H4 (cell line): ENCODE measurements around the gene FARP1. TPM values are rescaled to one million over a fixed set of nuclear protein-coding genes. Genes with fewer than 3 reads are reported as not detected.

Experiments used
- DNase-seq: peaks from one replicate; pipeline ENCODE4 v3.0.0-alpha.2; 2015; ENCODE audit warnings: low spot score
- total RNA-seq: library from RNA; depleted of rRNA; stranded (reverse); fragments of >200 nt; shearing (Covaris generic); gene quantifications from 2 replicates; pipeline ENCODE4 v1.2.3, GENCODE V29; 2014

FARP1 gene
- total RNA-seq, 1 experiment from 2014 or later = 6.3 TPM

DNA sequence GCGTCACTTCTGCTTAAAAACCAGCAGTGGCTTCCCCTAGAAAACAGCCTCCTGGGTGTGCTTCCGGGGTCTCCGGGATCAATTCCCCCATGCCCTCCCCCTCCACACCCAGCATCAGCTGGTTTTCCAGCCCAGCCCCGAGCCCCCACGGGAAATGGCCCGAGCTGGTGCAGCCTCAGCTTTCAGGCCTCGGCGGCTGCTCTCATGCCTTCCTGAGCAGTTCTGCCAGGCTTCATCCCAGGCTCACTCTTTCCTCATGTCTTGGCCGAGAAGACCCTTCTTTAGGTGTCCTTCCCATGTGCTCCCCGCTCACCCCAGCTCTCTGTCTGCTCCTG lies 137.2 kb downstream of the FARP1 start:
- no peak for DNase-seq

DNA sequence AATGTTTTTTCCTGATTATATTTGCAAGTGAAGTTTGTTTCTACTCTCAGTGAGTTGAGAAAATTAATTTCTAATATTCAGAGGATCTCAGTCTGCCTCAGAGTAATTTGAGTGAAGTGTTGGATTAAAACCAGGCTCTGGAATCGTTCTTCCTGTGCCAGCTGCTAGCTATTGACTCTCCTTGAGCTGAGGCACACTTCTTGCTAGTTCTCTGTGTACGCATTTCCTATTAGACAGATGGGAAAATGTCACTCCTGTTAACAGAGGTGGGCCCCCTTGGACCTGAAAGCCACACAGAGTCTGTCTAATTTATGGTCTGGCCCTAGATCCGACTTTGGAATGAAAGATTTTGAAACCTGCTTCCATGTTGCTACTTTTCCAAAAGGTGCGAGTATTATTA lies 141.8 kb downstream of the FARP1 start:
- DNase-seq = no peak

DNA sequence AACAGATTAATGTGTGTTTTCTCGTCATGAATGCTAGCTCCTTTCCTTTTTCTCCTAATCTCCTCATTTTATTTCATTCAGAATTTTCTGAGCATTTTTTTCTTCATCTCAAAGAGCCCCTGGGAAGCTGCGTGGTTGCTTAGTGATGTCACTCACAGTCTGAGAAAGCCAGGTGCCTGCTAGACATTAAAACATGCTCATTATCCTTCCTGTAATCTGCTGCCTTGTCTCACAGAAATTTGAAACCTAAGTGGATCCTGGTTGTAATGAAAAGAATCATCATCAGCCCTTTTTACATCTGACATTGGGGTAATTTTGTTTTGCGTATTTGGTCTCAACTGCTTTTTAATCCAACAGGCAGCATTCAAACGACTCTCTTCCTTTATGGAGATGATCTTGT lies 142.4 kb downstream of the FARP1 start:
- DNase-seq = no peak

DNA sequence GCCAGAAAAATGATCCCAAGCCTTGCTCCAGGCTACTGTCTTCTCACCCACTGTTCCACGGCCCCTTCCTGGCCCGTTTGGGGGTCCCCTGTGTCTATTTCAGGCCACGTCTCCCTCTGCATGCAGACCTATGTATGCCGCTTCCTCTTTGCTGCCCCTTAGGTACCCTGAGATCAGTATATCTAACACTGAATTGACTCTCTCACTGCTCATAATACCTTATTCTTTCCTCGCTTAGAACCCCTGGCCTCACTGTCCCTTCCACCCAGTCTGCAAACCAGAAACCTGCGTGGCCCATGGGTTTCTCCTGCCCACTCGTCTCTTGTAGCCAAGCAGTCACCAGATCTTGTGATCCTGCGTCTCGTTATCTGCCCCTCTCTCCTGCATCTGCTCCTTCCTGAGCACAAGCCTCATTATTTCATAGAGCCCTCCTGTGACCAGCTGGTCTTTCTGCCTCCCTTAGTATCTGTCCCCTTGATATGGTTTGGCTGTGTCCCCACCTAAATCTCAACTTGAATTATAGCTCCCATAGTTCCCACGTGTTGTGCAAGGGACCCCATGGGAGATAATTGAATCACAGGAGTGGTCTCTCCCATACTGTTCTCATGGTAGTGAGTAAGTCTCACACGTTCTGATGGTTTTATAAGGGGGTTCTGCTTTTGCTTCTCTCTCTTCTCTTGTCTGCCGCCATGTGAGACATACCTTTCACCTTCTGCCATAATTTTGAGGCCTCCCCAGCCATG lies 143.1 kb downstream of the FARP1 start:
- DNase-seq = no peak

DNA sequence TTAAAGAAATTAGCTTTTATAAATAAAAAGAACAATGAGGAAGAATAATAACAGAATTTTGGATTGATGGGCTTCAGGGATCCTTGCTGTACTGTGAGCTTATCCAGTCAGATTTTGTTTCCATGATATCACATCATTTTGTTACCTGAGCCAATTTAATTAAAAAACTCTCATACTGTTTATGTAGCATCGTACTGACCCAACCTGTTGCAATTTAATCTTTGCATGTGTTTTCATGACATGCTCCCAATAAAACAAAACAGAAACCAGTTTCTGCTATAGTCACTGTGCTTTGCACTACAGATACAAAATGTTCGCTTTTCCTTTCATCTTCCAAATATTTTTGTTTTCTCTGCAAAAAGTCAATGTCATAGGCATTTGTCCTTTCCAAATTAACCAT lies 143.9 kb downstream of the FARP1 start:
- DNase-seq = no peak

DNA sequence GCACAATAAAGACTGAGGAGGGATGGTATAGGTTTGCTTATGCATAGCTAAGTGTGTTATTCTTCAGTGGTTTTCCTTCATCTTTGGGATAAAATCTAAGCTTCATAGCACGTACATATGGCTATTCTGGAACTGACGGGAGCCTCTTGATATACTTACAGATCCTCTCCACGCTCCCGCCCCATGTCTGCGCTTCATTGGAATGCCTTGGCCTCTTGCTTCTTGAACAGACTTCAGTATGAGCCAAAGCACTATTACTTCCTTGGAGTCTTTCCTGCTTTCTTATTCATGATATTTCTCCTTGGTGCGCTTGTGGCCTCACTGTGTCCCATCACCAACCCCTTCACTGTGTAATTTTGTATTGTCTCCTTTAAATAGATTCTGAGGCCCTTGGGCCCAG lies 145.3 kb downstream of the FARP1 start:
- no peak for DNase-seq

DNA sequence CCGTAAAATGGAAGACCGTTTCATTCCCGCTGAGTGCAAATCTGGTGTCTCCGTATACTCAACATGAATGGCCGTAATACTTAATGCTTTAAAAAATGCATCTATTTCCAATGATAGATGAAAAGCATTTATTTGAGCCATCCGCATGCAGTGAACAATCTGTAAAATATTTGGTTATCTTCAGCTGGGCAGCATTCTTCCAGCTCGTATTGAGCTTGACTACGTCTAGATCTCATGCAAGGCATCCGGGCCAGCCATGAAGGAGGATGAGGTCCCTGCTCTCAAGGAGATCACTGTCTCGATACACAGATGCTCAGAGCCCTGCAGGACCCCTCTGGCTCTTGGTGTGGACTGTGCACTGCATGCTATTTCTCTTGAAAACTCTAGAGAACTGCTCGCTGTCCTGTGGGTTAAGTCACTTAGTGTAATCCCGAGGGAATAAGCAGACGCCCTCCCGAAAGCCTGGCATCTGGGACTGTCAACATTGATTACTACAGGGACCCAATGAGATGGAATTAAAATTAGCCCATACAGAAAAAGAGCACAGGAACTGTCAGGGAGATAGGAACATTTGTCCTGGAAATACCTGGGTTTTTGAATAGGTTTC lies 146.5 kb downstream of the FARP1 start:
- DNase-seq = no peak

DNA sequence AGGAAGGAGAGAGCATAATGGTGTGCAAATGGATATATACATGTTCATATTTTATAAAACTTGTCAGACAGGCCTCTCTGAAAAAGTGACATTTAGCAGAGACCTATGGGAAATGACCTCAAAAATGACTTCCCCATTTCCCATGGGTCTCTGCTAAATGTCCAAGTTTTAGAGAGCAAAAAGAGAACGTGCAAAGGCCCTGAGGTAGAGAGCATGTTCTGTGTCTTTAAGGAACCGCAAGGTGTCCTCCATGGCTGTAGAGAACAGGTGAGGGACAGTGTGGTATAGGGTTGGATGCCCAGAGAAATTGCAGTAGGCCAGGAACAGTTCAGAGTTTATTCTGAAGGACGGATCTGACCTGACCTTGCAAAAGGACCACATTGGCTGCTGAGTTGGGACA lies 147.4 kb downstream of the FARP1 start:
- DNase-seq = no peak

DNA sequence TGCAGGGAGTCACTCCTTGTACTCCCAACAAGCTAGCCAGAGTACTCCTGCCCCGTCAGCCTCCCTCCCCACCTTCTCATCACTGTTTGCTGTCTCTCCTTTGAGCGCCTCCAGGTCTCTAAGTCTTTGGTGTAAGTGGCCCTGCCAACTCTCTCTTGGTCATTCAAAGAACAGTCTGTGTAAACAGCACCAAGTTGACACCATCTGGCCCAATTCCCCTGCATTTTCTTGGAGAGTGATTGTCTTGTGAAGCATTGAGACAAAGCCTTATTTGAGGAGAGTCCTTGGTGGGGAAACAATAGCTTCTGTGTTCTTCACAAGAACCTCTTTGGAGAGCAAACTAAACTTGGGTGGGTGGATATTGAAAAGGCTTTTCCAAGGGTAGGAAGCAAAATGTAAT lies 148.8 kb downstream of the FARP1 start:
- DNase-seq = no peak

DNA sequence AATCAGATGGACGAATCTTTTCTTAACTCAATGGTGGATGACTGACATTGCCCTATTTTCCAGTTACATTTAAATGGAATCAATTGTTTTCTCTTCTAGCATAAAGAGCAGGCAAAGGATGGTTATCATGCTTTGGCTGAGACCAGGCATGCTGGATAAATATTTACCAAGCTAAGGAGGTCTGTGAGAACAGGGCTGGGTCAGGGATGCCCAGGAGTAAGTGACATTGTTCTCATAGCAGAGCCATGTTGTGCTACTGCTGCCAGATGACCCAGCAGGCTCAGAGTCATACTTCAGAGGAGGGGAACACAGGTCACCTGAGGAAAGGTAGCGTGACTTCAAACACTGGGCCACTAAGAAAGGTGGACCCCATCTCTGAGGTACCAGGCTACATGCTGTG lies 150.2 kb downstream of the FARP1 start:
- DNase-seq = no peak

DNA sequence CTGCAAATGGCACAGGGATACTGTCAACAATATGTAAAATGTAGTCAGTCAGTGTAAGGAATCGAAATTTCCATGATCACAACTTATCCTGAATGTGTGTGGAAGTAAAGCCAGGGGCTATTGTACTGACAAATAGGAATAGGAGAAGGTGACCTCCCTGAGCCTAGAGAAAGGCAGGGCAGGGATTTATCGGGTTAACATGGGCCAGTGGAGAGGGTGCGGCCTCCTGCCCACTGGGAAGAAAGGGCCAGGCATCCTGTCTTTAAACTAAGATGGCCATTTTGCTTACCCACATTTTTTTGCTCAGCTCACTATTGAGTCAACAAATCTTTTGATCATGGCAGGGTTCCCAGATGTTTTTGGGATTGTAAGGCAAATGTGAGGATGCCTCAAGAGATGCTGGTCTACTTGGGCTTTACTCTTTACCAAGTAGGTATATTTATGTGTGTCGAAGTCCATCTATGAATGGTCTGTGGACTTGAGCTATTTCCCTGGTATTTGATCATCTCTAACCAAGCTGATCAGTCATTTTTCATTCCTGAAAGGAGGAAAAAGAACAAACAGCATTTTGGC lies 150.8 kb downstream of the FARP1 start:
- DNase-seq = no peak

DNA sequence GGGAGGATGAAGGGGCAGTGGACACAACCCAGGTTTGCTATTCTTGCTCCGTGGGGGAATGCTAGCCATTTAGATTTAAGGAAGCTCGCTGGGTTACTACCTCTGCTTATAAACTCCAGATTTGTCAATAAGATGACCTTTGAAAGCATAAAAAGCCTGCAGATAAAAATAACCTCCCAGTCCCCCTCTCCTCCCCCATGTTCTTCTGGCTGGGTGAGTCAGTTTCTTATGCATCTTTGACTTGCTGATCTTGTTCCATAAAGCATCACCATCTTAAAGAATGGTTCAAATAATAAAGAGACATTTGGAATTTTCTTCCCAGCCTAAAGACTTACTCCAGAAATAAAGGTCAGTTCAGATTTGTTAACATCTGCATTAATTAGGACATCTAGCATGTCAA lies 152.5 kb downstream of the FARP1 start:
- DNase-seq = no peak

DNA sequence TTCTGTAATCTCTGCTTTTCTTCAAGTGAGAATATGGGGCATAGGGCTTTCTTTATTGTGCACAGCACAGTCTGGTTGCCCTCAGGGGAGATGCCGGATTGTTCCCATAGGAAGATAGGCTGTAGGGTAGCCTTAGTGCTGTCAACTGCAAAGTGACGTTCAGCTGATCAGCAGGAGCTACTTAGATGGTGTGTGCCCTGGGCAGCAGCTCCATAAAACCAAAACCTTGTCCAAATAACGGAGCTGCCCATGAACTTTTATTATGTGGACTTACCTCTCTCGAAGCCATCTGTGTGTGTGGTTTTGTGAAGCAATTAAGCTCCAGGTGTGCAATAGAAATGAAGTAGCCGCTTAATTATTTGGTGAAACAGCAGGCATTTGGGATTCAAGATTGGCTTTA lies 154.2 kb downstream of the FARP1 start:
- no peak for DNase-seq

DNA sequence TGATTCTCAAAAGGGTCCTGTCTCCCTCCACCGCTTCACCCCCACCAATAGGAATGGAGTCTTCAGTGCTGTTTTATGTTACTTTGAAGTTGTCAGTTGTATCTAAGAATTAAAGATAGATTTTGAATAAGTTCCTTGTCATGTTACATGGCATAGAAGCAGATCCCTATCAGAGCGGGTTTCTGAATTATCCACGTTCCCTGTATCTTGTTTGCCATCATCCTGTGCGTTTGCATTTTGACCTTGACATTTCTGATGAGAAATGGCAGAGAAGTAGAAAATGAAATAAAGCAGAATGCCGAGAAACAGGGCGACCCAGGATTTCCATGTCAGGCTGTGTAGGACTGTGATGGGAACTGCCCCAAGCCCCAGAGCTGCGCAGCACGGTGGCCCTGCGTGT lies 154.9 kb downstream of the FARP1 start:
- DNase-seq = no peak

DNA sequence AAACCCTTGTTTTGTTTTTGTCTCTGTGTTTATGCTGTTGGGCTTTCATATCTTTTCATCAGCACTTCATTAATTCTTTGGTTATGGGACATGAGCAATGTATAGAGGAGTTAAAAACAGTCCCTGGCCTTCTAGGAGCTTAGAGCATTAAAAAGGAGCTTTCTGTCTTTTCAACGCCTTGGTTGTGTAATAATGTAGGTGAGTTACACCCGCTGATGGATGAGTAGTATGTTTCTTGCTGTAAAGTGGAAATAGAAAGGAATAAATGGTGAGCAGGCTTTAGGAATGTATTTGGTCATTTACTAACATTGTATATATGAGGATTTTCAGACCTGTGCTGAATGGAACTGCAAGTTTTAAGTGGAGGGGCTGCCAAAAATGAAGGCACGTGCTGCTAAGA lies 155.7 kb downstream of the FARP1 start:
- no peak for DNase-seq

DNA sequence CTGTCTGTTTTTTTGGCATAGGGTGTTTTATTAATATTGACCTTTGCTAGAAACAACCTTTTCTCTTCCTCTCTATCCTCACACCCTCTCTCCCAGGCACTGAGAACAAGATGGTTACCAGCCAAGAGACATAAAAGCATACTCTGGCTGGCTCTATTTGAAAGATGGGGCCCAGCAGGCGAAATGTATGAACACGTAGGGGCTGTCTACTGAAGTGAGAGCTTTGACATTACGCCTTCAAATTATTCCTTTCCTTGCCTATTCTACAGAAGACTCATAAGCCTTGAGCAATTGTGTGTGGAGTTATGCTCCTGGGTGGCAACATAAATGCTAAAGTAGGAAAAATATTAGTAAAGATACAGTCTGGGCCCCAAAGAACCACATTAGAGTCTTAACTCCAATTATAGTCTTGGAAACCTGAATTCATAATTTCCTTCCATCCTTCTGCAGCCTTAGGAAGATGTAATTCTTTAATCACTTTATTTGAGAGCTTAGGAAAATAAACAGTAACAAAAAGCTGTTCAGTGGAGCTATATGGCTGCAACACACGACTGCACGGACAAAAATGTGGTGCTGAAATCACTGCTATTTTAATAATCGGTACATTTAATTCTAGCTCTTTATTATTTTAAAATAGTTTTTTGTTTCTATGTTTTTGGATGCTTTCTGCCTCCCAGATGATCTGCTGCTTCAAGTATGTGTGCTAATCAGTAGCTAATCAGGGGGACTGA lies 156.5 kb downstream of the FARP1 start:
- no peak for DNase-seq

DNA sequence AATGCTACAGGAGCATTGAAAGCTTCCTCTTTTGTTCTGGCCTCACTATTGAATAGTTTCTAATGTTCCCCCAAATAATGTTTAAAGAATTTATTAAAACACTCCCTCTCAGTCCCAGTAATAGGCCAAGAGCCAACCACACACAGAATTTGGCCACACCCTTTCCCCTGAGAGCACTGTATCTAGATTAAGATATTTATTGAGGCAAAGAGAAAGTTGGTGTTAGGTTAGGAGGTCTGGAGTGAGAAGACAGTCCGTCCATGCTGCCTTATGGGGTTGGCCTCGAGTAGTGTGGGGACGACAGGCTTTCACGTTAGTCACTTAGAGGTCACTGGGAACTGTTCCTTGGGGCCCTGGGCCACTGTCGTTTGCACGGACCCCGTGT lies 157.1 kb downstream of the FARP1 start:
- no peak for DNase-seq

DNA sequence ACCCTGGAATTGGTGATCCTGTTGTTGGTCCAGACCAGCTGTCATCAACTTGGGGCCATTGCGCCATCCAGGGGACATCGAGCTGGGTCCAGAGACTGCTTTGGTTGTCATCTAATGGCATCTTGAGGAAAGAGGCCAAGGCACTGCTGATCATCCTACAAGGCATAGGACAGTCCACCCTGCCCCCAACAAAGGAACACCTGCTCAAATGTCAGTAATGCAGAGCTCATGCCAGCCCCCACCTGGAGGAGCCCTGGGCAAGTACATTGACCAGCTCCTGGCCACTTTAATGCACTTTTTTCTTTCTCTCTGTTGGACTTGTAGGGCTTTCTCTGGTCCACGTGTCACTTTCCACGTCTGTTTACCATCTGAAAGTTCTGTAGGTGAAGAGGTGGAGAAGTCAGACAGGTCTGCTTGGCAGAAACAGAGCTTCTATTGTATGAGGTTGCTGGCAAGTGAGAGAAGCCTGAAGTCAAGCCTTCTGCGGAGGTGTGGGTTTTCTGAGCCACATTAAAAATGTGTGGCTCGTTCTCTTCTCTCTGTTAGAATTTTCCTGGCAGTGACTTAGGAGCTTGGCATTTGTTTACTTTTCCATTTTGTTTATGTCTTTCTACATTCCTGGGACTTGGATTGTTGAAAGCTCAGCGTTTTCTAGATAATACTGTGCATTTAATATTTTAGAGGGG lies 158.2 kb downstream of the FARP1 start:
- DNase-seq = peak; percentile 85

DNA sequence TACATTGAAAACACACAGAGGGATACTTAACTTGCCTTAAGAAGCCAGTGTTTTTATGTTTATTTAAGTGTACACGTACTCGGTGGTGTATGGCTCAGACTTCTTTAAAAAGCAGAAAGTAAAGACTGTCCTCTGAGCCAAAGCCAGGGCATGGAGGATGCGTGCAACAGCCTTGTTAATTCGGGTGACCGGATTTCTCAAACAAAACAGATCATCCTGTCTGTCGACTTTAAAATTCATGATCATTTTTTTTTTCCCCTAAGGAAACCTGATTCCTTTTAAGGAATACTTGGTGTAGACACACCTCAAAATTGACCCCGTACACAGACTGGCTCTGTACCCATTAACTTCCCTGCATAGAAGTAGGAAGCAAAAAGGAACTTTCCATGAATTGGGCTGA lies 158.8 kb downstream of the FARP1 start:
- DNase-seq = peak; percentile 76

DNA sequence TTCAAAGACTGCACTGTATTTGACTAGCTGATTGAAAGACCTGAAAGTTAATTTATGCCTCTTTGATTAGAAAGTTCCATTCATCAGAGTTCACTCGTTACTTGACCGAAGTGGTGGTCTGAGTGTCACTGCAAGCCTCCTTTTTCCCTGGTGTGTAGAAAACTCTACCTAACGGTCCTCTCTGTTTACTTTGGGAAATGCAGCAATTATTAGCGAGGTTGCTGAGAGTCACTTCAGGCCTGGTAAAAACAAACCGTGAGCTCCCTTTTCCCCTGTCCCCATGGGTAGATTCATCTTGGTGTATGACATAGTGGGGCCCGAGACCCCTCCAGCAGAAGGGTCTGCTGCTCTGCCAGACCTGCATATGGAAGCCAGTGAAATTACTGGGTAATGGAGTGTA lies 161.0 kb downstream of the FARP1 start:
- no peak for DNase-seq

DNA sequence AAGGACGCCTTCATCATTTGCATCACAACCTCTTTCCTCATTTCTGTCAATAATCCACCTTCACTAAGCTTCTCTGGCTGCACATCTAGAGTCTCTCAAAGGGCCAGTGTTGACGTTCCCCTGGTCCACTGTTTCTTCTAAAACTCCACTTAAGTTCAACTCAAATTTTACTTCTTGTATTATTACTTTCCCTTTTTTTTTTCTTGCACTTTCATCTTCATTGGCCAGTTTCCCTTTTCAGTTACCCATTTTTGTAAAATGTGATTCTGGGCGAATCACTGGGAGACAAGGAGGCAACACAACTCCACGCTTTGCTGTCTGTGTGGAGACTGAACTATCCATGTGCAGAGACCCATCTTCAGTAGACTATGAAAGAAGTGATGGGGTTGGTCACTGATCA lies 162.8 kb downstream of the FARP1 start:
- no peak for DNase-seq

DNA sequence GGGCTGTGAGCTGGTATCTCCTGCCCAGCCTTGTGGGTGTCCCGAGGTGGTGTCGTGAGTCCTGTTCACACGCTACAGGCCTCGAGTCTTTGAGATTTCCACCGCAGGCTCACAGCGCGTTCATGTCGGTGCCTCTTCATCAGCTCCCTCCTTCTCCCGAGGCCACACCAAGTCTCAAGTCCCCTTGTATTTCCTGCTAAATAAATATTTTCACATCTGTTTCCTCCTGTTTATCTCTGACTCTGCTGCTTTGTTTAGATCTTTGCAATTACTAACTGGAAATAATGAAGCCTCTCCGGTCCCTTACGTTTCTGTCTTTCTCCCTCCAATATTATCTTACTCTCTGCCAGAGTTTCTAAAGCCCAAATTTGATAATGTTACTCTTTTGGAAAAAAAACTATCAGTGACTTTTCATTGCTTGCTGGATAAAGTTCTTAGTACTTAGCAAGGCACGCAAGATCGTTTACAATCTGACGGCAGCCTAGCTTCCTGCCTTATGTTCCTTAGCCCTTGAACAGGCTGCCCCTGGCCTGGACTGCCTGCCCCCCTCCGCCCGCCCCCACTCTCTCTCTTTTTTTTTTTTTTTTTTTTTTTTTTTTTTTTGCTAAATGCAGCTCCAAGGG lies 164.7 kb downstream of the FARP1 start:
- DNase-seq = peak; percentile 63
